ENCODE data around the gene AK5. TPM values are rescaled to one million over a fixed set of nuclear protein-coding genes. Genes with fewer than 3 reads are reported as not detected.
"Not testable (repeated sequence)": the region's sequence is repeated elsewhere in the genome, so short reads cannot be mapped to it uniquely, and the experiment has no call there.

The AK5 gene
- polyA plus RNA-seq, 1 donor (not counting 4 experiments of a cell fraction or from before 2014, with no cell fraction given), result 0.30 TPM

DNA sequence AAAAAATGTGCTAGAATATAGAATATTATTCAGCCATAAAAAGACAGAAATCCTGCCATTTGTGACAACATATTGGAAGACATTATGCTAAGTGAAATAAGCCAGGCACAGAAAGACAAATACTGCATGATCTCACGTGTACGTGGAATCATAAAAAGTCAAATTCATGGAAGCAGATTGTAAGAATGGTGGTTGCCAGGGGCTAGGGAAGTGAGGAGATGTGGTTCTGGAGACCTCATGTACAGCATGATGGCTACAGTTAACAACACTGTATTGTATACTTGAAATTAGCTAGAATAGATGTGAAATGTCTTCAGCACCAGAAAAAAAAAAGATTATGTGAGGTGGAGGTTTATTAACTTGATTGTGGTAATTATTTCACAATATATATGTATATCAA, 234.3 kb downstream of the AK5 start:
- H3K27me3 ChIP-seq (ENCODE audit: control insufficient read depth, extremely low read depth, insufficient read depth, low read length), result no peaks in the 10 kb centered on the region
- H3K4me1 ChIP-seq (ENCODE audit: control insufficient read depth, extremely low read depth, insufficient read depth, low read length), result peaks cover 26% of the 10 kb centered on the region
- no peaks in the 10 kb centered on the region for H4K20me1 ChIP-seq (ENCODE audit: control insufficient read depth, extremely low read depth, insufficient read depth, low read length)
- dilution Hi-C loops (cut with MboI; ENCODE audit: extremely low pct_ligation_motif_present, low sequenced_read_pairs), result no loop called here
- H2AFZ ChIP-seq (ENCODE audit: control insufficient read depth, low read length), result no peak overlapping the region
- no peaks in the 10 kb centered on the region for H3K36me3 ChIP-seq (ENCODE audit: control insufficient read depth in 2 of 2, extremely low read depth in 1 of 2, insufficient read depth in 2 of 2, low read length in 2 of 2)
- H3K27ac ChIP-seq (ENCODE audit: control insufficient read depth, insufficient read depth, low read length), result no peak overlapping the region
- no peak for DNase-seq (ENCODE audit: low read depth, low spot score)
- no peaks in the 10 kb centered on the region for H3K9me1 ChIP-seq (ENCODE audit: control insufficient read depth, extremely low read depth, insufficient read depth, low read length)
- no peaks in the 10 kb centered on the region for H3K79me2 ChIP-seq (ENCODE audit: control insufficient read depth, insufficient read depth, low read length)
- H3K4me3 ChIP-seq (ENCODE audit: control insufficient read depth in 2 of 3, extremely low read depth in 1 of 3, insufficient read depth in 2 of 3, low read depth in 1 of 3, low read length in 3 of 3), result no peak overlapping the region
- FAIRE-seq, result no peak
- no peaks in the 10 kb centered on the region for H3K9me3 ChIP-seq (ENCODE audit: control insufficient read depth, low read depth, low read length)
- no peak overlapping the region for H3K4me2 ChIP-seq (ENCODE audit: control insufficient read depth, extremely low read depth, insufficient read depth, low read depth, low read length)
- H3K9ac ChIP-seq (ENCODE audit: control insufficient read depth, extremely low read depth, insufficient read depth, low read length), result no peak overlapping the region
- TF ChIP-seq CTCF (optimal IDR thresholded peaks at IDR 0.05 in 1 of 3, IDR thresholded peaks at IDR 0.05 in 1 of 3, conservative IDR thresholded peaks at IDR 0.05 in 1 of 3; ENCODE audit: extremely low read depth in 1 of 3, insufficient read depth in 2 of 3, low read length in 3 of 3) (no peak), EZH2 (IDR thresholded peaks at IDR 0.05; ENCODE audit: low read length) (no peak)

- FAIRE-seq, result no peak
- Histone ChIP-seq H3K9me1 (ENCODE audit: control insufficient read depth, extremely low read depth, insufficient read depth, low read length) (no peaks in the 10 kb centered on the region), H2AFZ (ENCODE audit: control insufficient read depth, low read length) (no peak overlapping the region), H3K9me3 (ENCODE audit: control insufficient read depth, low read depth, low read length) (no peaks in the 10 kb centered on the region), H3K27me3 (ENCODE audit: control insufficient read depth, extremely low read depth, insufficient read depth, low read length) (no peaks in the 10 kb centered on the region), H3K4me3 (ENCODE audit: control insufficient read depth in 2 of 3, extremely low read depth in 1 of 3, insufficient read depth in 2 of 3, low read depth in 1 of 3, low read length in 3 of 3) (no peak overlapping the region), H3K79me2 (ENCODE audit: control insufficient read depth, insufficient read depth, low read length) (no peaks in the 10 kb centered on the region), H3K4me1 (ENCODE audit: control insufficient read depth, extremely low read depth, insufficient read depth, low read length) (peaks cover 3% of the 10 kb centered on the region), H3K36me3 (ENCODE audit: control insufficient read depth in 2 of 2, extremely low read depth in 1 of 2, insufficient read depth in 2 of 2, low read length in 2 of 2) (no peaks in the 10 kb centered on the region), H4K20me1 (ENCODE audit: control insufficient read depth, extremely low read depth, insufficient read depth, low read length) (no peaks in the 10 kb centered on the region), H3K9ac (ENCODE audit: control insufficient read depth, extremely low read depth, insufficient read depth, low read length) (no peak overlapping the region), H3K4me2 (ENCODE audit: control insufficient read depth, extremely low read depth, insufficient read depth, low read depth, low read length) (no peak overlapping the region), H3K27ac (ENCODE audit: control insufficient read depth, insufficient read depth, low read length) (no peak overlapping the region)
- dilution Hi-C loops (cut with MboI; ENCODE audit: extremely low pct_ligation_motif_present, low sequenced_read_pairs), result no loop called here
- no peak for DNase-seq (ENCODE audit: low read depth, low spot score)
- TF ChIP-seq CTCF (optimal IDR thresholded peaks at IDR 0.05 in 1 of 3, IDR thresholded peaks at IDR 0.05 in 1 of 3, conservative IDR thresholded peaks at IDR 0.05 in 1 of 3; ENCODE audit: extremely low read depth in 1 of 3, insufficient read depth in 2 of 3, low read length in 3 of 3) (no peak), EZH2 (IDR thresholded peaks at IDR 0.05; ENCODE audit: low read length) (no peak)
These were observed 242.2 kb downstream of the AK5 start for GRCh38 chr1:77524038-77524437.

- H3K4me3 ChIP-seq (ENCODE audit: control insufficient read depth in 2 of 3, extremely low read depth in 1 of 3, insufficient read depth in 2 of 3, low read depth in 1 of 3, low read length in 3 of 3); FAIRE-seq; H2AFZ ChIP-seq (ENCODE audit: control insufficient read depth, low read length); H3K9ac ChIP-seq (ENCODE audit: control insufficient read depth, extremely low read depth, insufficient read depth, low read length); H4K20me1 ChIP-seq (ENCODE audit: control insufficient read depth, extremely low read depth, insufficient read depth, low read length); H3K79me2 ChIP-seq (ENCODE audit: control insufficient read depth, insufficient read depth, low read length); H3K27me3 ChIP-seq (ENCODE audit: control insufficient read depth, extremely low read depth, insufficient read depth, low read length); H3K4me2 ChIP-seq (ENCODE audit: control insufficient read depth, extremely low read depth, insufficient read depth, low read depth, low read length); DNase-seq (ENCODE audit: low read depth, low spot score); dilution Hi-C loops (cut with MboI; ENCODE audit: extremely low pct_ligation_motif_present, low sequenced_read_pairs); H3K27ac ChIP-seq (ENCODE audit: control insufficient read depth, insufficient read depth, low read length); H3K9me3 ChIP-seq (ENCODE audit: control insufficient read depth, low read depth, low read length); H3K36me3 ChIP-seq (ENCODE audit: control insufficient read depth in 2 of 2, extremely low read depth in 1 of 2, insufficient read depth in 2 of 2, low read length in 2 of 2); H3K9me1 ChIP-seq (ENCODE audit: control insufficient read depth, extremely low read depth, insufficient read depth, low read length): not testable (repeated sequence)
- peaks cover 21% of the 10 kb centered on the region for H3K4me1 ChIP-seq (ENCODE audit: control insufficient read depth, extremely low read depth, insufficient read depth, low read length)
These were observed 249.3 kb downstream of the AK5 start for GRCh38 chr1:77531149-77531548.

DNA sequence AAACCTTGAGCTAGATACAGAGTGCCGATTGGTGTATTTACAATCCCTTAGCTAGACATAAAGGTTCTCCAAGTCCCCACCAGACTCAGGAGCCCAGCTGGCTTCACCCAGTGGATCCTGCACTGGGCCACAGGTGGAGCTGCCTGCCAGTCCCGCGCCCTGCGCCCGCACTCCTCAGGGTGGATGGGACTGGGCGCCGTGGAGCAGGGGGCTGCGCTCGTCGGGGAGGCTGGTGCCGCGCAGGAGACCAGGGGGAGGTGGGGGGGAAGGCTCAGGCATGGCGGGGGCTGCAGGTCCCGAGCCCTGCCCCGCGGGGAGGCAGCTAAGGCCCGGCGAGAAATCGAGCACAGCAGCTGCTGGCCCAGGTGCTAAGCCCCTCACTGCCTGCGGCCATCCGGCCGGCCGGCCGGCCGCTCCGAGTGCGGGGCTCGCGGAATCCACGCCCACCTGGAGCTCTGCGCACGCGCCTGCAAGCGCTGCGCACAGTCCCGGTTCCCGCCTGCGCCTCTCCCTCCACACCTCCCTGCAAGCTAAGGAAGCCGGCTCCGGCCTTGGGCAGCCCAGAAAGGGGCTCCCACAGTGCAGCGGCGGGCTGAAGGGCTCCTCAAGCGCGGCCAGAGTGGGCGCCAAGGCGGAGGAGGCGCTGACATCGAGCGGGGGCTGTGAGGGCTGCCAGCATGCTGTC, 249.9 kb downstream of the AK5 start:
- H3K4me2 ChIP-seq (ENCODE audit: control insufficient read depth, extremely low read depth, insufficient read depth, low read depth, low read length); H3K27ac ChIP-seq (ENCODE audit: control insufficient read depth, insufficient read depth, low read length); H3K9me1 ChIP-seq (ENCODE audit: control insufficient read depth, extremely low read depth, insufficient read depth, low read length); H4K20me1 ChIP-seq (ENCODE audit: control insufficient read depth, extremely low read depth, insufficient read depth, low read length); H3K27me3 ChIP-seq (ENCODE audit: control insufficient read depth, extremely low read depth, insufficient read depth, low read length); H2AFZ ChIP-seq (ENCODE audit: control insufficient read depth, low read length); H3K9me3 ChIP-seq (ENCODE audit: control insufficient read depth, low read depth, low read length); H3K9ac ChIP-seq (ENCODE audit: control insufficient read depth, extremely low read depth, insufficient read depth, low read length); H3K79me2 ChIP-seq (ENCODE audit: control insufficient read depth, insufficient read depth, low read length); DNase-seq (ENCODE audit: low read depth, low spot score); H3K36me3 ChIP-seq (ENCODE audit: control insufficient read depth in 2 of 2, extremely low read depth in 1 of 2, insufficient read depth in 2 of 2, low read length in 2 of 2); dilution Hi-C loops (cut with MboI; ENCODE audit: extremely low pct_ligation_motif_present, low sequenced_read_pairs); FAIRE-seq; H3K4me3 ChIP-seq (ENCODE audit: control insufficient read depth in 2 of 3, extremely low read depth in 1 of 3, insufficient read depth in 2 of 3, low read depth in 1 of 3, low read length in 3 of 3): not testable (repeated sequence)
- H3K4me1 ChIP-seq (ENCODE audit: control insufficient read depth, extremely low read depth, insufficient read depth, low read length), result peaks cover 27% of the 10 kb centered on the region
